GM18511 (cell line): ENCODE measurements around the gene ZNF91.
"Not testable (repeated sequence)": the region's sequence is repeated elsewhere in the genome, so short reads cannot be mapped to it uniquely, and the experiment has no call there.

Source experiments
- ATAC-seq: cut with Tn5 transposase; IDR thresholded peaks from one replicate; pipeline ENCODE4 v1.9.1; 2021; ENCODE audit warnings: mild to moderate bottlenecking, moderate library complexity; ENCODE audit not compliant: unreplicated experiment

Gene ZNF91

DNA sequence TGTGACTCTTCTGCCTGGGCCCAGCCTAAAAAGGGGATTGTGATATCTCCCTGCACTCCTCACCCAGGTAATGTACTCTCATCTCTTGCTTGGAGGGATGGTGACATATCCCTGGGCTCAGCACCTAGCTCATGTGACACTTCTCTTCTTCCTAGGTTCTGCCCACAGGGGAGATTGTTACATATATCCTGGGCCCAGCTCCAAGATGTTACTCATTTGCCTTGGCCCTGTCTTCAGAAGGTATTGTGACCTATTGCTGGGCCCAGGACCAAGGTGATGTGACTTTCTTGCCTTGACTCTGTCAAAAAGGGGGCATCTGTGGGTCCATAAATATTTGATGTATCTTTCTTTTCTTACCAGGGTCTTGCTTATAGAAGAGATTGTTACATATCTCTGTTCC, 73.9 kb downstream of the ZNF91 start:
- not testable (repeated sequence) for ATAC-seq

DNA sequence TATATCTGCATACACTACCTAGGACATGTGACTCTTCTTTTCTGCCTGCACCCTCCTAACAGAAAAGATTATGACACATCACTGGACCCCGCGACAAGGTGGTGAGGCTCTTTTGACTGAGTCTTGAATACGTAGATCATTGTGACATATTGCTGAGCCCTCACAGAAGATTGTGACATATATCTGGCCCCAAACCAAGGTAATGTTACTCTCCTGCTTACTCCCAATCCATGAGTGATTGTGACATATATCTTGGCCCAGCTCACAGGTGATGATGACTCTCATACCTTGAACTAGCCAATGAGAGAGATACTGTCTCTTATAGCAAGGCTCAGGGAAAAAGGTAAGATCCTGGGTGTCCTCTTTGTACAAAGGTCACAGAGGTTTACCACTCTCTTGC, 75.7 kb downstream of the ZNF91 start:
- not testable (repeated sequence) for ATAC-seq

DNA sequence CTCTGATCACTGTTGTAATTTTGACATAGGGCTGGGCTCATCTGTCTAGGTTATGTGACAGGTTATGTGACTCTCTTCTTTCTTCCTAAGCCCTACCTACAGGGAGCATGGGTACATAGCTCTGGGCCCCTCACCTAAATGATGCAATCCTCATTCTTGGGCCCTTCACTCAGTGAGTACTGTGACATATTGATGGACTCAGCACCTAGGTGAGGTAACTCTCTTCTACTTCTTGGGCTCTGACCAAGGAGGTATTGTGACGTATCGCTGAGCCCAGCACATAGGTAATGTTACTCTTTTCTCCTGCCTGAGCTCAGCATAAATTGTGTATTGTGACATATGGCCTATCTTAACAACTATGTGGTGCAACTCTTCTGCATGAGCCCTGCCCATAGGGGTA, 76.3 kb downstream of the ZNF91 start:
- ATAC-seq, result not testable (repeated sequence)

DNA sequence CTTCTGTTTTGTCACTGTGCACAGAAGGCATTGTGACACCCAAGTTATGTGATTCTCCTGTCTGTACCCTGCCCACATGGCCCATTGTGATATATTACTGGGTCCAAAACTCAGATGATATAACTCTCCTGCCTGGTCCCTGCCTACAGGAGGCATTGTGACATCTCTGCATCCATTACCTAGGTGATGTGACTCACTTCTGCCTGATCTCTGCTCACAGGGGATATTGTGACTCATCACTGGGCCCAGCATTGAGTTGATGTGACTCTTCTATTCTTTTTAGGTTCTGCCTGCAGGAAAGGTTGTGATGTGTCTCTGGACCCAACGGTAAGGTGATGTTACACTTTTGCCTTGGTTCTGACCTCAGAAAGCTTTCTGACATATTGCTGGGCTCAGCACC, 77.1 kb downstream of the ZNF91 start:
- no peak for ATAC-seq

DNA sequence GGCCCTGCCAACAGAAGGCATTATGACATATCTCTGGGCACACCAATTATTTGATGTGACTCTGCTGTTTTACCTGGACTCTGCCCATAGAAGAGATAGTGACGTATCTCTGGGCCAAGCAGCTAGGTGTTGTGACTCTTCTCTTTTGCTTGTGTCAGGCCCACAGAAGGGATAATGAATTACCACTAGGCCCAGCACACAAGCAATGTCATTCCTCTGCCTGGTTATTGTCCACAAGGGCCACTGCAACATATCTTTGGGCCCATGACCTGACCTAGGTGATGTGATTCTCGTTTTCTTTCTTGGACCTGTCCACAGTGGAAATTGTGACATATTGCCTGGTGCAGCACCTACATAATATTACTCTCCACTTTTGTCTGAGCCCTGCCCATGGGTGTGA, 80.0 kb downstream of the ZNF91 start:
- ATAC-seq, result no peak

DNA sequence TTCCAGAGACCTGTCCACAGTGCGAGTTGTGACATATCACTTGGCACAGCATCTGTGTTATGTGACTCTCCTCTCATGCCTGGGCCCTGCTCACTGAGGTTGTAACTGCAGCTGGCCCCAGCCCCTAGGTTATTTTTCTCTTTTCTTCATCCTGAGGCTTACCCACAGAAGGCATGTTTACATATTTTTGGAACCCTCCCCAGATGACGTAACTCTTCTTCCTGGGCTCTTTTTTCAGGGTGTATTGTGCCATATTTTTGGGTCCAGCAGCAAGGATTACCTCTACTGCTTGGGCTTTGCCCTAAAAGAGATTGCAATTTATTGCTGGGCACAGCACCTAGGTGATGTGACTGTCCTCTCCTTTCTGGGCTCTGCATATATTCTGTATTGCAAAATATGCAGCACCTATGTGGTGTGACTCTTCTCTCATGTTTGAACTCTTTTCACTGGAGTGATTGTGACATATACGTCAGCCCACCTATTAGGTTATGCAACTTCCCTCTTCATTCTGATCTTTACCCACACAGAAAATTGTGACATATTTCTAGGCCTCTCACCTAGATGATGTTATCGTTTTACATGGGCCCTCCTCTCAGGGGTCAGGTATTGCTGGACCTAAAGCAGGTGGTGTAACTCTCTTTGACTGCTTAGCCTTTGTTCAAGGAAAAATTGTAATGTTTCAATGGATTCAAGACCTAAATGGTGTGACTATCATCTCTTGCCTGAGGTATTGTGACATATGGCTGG, 80.6 kb downstream of the ZNF91 start:
- no peak for ATAC-seq

DNA sequence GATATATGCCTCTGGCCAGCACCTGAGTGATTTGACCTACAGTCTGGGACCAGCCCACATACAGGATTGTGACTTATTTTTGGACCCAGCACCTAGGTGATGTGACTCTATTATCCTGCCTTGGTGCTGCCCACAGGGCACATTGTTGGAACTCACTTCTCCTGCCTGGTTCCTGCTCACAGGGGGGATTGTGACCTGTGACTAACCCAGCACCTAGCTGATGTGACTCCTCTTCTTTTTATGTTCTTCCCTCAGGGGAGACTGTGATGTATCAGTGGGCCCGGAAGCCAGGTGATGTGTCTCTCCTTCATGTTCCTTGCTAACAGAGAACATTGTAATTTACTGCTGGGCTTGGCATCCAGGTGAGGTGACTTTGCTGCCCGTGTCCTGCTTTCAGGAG, 82.1 kb downstream of the ZNF91 start:
- no peak for ATAC-seq

DNA sequence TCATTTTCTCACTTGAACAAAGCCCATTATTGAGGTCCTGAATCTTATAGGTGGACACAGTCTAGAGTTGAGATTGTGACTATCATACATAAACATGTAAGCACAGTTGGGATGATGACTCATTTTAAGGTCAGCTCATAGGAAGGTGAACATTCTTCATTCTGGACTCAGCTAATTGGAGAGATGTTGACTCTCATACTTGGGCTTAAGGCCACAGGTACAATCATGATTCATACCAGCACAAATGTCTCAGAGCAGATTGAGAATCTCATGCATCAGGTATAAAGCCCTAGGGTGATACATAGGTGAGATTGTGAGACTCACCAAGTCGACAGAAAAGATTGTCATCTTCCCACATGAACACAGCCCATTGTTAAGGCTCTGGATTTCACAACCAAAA, 82.8 kb downstream of the ZNF91 start:
- no peak for ATAC-seq

DNA sequence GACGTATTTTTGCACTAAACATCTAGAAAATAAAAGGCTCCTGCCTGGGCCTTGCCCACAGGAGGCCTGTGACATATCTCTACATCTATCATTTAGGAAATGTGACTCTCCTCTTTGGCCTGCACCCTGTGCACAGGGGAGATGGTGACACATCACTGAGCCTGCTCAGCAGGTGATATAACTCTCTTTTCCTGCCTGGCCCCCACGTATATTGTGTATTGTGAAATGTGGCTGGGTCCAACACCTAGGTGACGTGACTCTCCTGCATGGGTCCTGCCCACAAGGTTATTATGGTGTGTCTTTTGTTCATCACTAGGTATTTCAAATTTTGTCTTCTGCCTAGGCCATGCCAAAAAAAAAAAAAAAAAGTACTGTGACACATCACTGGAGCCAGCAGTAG, 83.7 kb downstream of the ZNF91 start:
- no peak for ATAC-seq

DNA sequence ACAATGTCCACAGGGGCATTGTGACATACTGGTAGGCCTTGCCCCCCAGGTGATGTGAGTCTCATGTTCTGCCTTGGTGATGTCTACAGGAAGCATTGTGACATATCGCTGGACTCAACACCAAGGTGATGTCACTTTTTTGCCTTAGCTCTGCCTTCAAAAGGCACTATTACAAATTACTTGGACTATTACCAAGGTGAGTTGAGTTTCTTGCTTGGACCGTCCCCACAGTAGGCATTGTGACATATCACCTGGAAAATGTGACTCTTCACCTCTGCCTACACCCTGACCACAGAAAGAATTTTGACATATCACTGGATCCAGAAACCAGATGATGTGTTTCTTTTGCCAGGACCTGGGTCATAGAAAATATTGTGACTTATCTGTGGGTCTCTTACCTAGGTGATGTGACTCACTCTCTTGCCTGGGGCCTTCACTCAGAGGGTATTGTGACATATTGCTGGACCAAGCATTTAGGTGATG, 84.5 kb downstream of the ZNF91 start:
- ATAC-seq, result no peak

DNA sequence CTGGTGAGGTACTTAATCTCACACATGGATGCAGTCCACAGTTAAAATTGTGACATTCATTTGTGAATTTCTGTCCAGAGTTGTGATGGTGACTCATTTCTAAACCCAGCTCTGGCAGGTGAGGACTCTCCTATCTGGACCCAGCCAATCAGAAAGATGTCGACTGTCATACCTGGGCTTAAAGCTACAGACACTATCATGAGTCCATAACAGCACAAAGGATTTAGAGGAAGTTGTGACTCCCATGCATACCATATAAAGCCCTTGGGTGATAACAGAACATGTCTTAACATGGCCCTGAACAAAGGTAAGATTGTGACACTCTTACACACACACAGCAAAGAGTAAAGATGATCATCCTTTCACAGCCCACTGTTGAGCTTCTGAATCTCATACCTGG, 85.3 kb downstream of the ZNF91 start:
- no peak for ATAC-seq

DNA sequence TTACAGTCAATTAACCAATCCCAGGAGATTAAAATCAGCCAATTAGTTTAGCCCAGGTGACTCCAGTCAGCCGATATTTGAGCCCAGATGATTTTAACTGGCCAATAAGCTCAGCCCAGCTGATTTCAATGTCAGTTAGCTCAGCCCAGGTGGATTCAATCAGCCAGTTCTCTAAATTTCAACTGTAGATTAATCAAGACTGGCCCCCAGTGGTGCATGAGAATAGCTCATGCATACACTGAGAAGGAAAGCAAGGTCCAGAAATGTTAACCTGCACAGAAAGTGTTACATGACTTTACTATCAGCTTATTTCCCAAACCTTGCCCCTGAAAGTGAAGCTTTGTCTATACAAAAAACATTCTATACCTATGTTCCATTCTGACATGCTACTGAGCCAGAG, 89.7 kb downstream of the ZNF91 start:
- no peak for ATAC-seq

DNA sequence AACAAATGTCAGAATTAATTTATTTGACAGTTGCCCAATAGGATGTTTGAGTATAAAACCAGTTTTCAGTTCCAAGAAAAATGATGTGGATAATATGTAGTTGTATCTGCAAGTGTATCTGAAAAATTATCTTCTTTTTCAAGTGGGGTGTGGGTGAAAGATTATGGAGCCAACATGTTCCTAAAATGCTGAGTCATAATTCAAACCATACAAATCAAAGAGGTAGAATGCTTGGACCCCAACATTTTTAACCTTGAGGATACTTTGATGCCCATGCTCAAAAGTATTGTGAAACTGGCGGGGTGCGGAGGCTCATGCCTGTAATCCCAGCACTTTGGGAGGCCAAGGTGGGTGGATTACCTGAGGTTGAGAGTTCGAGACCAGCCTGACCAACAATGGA, 91.0 kb downstream of the ZNF91 start:
- ATAC-seq, result no peak

DNA sequence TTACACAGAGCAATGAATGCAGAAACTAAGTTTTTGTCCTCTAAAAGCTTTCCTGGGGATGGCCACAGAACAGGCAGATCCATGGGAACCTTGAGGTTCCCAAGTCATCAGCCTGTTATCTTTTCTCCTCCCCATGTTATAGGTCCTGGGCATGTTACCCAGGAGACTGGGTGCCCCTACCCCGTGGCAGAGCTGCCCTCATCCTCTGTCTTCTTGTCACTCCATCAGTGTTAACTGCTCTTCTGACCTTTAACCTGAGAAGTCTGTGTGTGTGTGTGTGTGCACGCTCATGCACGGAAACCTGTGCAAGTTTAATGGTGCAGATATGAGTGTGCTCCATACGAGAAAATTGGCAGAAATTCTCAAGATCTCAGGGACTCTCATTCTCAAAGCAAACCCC, 101.1 kb downstream of the ZNF91 start:
- ATAC-seq, result no peak

DNA sequence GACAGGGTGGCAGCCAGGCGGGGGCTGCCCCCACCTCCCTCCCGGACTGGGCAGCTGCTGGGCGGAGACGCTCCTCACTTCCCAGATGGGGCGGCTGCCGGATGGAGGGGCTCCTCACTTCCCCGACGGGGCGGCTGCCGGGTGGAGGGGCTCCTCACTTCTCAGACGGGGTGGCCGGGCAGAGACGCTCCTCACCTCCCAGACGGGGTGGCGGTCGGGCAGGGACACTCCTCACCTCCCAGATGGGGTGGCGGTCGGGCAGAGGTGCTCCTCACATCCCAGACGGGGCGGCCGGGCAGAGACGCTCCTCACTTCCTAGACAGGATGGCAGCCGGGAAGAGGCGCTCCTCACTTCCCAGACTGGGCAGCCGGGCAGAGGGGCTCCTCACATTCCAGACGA, 105.3 kb downstream of the ZNF91 start:
- not testable (repeated sequence) for ATAC-seq
